GM21381 (cell line): ENCODE results near the gene BAD.

Experiments used
- ATAC-seq: cut with Tn5 transposase; IDR thresholded peaks from one replicate; pipeline ENCODE4 v1.9.1; 2021; ENCODE audit warnings: mild to moderate bottlenecking, moderate library complexity; ENCODE audit not compliant: unreplicated experiment

BAD gene

GRCh38 chr11:64297699-64298358 lies 13.4 kb upstream of the BAD start:
- no peak for ATAC-seq

- ATAC-seq, result no peak
Measured at GRCh38 chr11:64296830-64297698, 12.6 kb upstream of the BAD start.

GRCh38 chr11:64296236-64296635 lies 11.8 kb upstream of the BAD start:
- ATAC-seq, result no peak

- no peak for ATAC-seq
Measured at GRCh38 chr11:64295760-64296159, 11.3 kb upstream of the BAD start.

GRCh38 chr11:64294774-64295173 lies 10.3 kb upstream of the BAD start:
- no peak for ATAC-seq

GRCh38 chr11:64292460-64293254 lies 8.2 kb upstream of the BAD start:
- ATAC-seq, result no peak

GRCh38 chr11:64291752-64292459 lies 7.4 kb upstream of the BAD start:
- no peak for ATAC-seq

GRCh38 chr11:64291262-64291751 lies 6.8 kb upstream of the BAD start, which contains the start of gene KCNK4:
TSS of gene KCNK4 (plus strand) at chr11:64291302. CDS start at chr11:64293019, 1,717 bp downstream.
- no peak for ATAC-seq

GRCh38 chr11:64290352-64291261 lies 6.1 kb upstream of the BAD start:
- ATAC-seq, result no peak

- no peak for ATAC-seq
Measured at GRCh38 chr11:64289002-64289564, 4.6 kb upstream of the BAD start.

- no peak for ATAC-seq
Measured at GRCh38 chr11:64288353-64288750, 3.9 kb upstream of the BAD start.

GRCh38 chr11:64287676-64288352 lies 3.3 kb upstream of the BAD start:
- no peak for ATAC-seq

- no peak for ATAC-seq
Measured at GRCh38 chr11:64286801-64287159, 2.3 kb upstream of the BAD start.

GRCh38 chr11:64285885-64286800 lies 1.7 kb upstream of the BAD start:
- ATAC-seq, result no peak

GRCh38 chr11:64284962-64285884 lies 758 bp upstream of the BAD start, which contains the start of gene GPR137:
TSS of gene GPR137 (plus strand) at chr11:64285848. CDS start at chr11:64286525, 677 bp downstream.
- ATAC-seq, result peak; percentile 61

GRCh38 chr11:64283092-64283491 lies 1.4 kb downstream of the BAD start:
- no peak for ATAC-seq
